OCI-LY7 (cell line): ENCODE data around the gene TTYH1. TPM values are rescaled to one million over a fixed set of nuclear protein-coding genes. Genes with fewer than 3 reads are reported as not detected.

ENCODE experiments used
- BruUV-seq: library from RNA; stranded (reverse); fragments of 400-500 nt; replicated peaks from 2 replicates; lab custom pipeline; 2021; lab: Mats Ljungman, UMichigan
- CTCF ChIA-PET: fragments of 300-600 bp; sonication (Branson Sonifier 250); formaldehyde crosslinking; loops from one replicate; lab custom pipeline; 2022; ENCODE audit warnings: antibody characterized with exemption; ENCODE audit not compliant: unreplicated experiment; lab: Charles Lee
- POLR2A ChIA-PET: fragments of 300-600 bp; sonication (Branson Sonifier 250); formaldehyde crosslinking; loops from one replicate; lab custom pipeline; 2022; ENCODE audit warnings: antibody characterized with exemption; lab: Charles Lee
- DNase-seq: peaks from one replicate; pipeline ENCODE4 v3.0.0-alpha.2; 2015; ENCODE audit warnings: low spot score
- H2AFZ ChIP-seq: fragments of 200-600 bp; sonication (generic), shearing (Covaris generic); 2 replicates; pipeline ENCODE4 v1.6.1; 2014; ENCODE audit warnings: mild to moderate bottlenecking, antibody characterized with exemption, low read length, moderate library complexity
- H3K27ac ChIP-seq: fragments of 200-600 bp; sonication (generic); 2 replicates; pipeline ENCODE4 v1.5.1; 2014; ENCODE audit warnings: mixed run types, low read depth, mild to moderate bottlenecking, moderate library complexity, low read length, inconsistent platforms; ENCODE audit not compliant: poor library complexity, severe bottlenecking
- H3K36me3 ChIP-seq: fragments of 200-600 bp; sonication (generic); 2 replicates; pipeline ENCODE4 v1.6.1; 2014; ENCODE audit warnings: mild to moderate bottlenecking, antibody characterized with exemption, low read length, moderate library complexity, mixed read lengths; ENCODE audit not compliant: insufficient read depth
- H3K4me1 ChIP-seq: fragments of 200-600 bp; sonication (generic); 2 replicates; pipeline ENCODE4 v1.5.1; 2014; ENCODE audit warnings: mild to moderate bottlenecking, low read length; ENCODE audit not compliant: insufficient read depth, poor library complexity, severe bottlenecking
- H3K4me2 ChIP-seq: fragments of 200-600 bp; sonication (generic); 2 replicates; pipeline ENCODE4 v1.6.1; 2014; ENCODE audit warnings: mild to moderate bottlenecking, low read length
- H3K4me3 ChIP-seq: fragments of 200-600 bp; sonication (generic); 2 replicates; pipeline ENCODE4 v1.5.1; 2014; ENCODE audit warnings: mild to moderate bottlenecking, low read depth, low read length; ENCODE audit not compliant: poor library complexity, severe bottlenecking
- H3K79me2 ChIP-seq: fragments of 200-600 bp; sonication (generic); 2 replicates; pipeline ENCODE4 v1.6.1; 2016; ENCODE audit warnings: low read depth, mild to moderate bottlenecking, low read length, moderate library complexity, mixed read lengths; ENCODE audit not compliant: insufficient read depth
- H3K9me2 ChIP-seq: fragments of 200-600 bp; sonication (generic); 2 replicates; pipeline ENCODE4 v1.6.1; 2016; ENCODE audit warnings: mild to moderate bottlenecking, low read length, mixed read lengths; ENCODE audit not compliant: insufficient read depth
- H3K9me3 ChIP-seq: fragments of 200-600 bp; sonication (generic); 2 replicates; pipeline ENCODE4 v1.6.1; 2014; ENCODE audit warnings: mild to moderate bottlenecking, mixed run types, low read length, mixed read lengths
- H4K20me1 ChIP-seq: fragments of 200-600 bp; sonication (generic); 2 replicates; pipeline ENCODE4 v1.6.1; 2014; ENCODE audit warnings: mild to moderate bottlenecking, antibody characterized with exemption, low read length, moderate library complexity, mixed read lengths; ENCODE audit not compliant: insufficient read depth
- EZH2phosphoT487 ChIP-seq: fragments of 200-600 bp; sonication (generic); IDR thresholded peaks from 2 replicates; pipeline ENCODE4 v1.6.1; 2018; ENCODE audit warnings: low read depth, borderline replicate concordance, mild to moderate bottlenecking, mixed run types, antibody characterized with exemption, low read length, moderate library complexity, mixed read lengths
- intact Hi-C: fragments of 100-400 bp; cut with micrococcal nuclease; formaldehyde crosslinking; loops from one replicate; pipeline ENCODE4 v1.10.0; 2022; ENCODE audit not compliant: unreplicated experiment
- total RNA-seq, 2 experiments: library from RNA; depleted of rRNA in 1 of 2; stranded (reverse); fragments of >200 nt in 1 of 2; shearing (Covaris generic) in 1 of 2; gene quantifications; 2 replicates each; pipeline ENCODE4 v1.2.3, GENCODE V29; 2014 to 2022
- TF ChIP-seq, protein P1 (sequence below): fragments of 200-600 bp; sonication (generic); conservative IDR thresholded peaks from 2 replicates; pipeline ENCODE4 v1.5.1; 2014; ENCODE audit warnings: mild to moderate bottlenecking, antibody characterized with exemption, low read length, moderate library complexity, mixed read lengths

TTYH1 gene
- total RNA-seq, 2 experiments from 2014 or later: 0.53 TPM; not detected in 1

- TF ChIP-seq EZH2phosphoT487: no peak
- TF ChIP-seq, protein P1, sequence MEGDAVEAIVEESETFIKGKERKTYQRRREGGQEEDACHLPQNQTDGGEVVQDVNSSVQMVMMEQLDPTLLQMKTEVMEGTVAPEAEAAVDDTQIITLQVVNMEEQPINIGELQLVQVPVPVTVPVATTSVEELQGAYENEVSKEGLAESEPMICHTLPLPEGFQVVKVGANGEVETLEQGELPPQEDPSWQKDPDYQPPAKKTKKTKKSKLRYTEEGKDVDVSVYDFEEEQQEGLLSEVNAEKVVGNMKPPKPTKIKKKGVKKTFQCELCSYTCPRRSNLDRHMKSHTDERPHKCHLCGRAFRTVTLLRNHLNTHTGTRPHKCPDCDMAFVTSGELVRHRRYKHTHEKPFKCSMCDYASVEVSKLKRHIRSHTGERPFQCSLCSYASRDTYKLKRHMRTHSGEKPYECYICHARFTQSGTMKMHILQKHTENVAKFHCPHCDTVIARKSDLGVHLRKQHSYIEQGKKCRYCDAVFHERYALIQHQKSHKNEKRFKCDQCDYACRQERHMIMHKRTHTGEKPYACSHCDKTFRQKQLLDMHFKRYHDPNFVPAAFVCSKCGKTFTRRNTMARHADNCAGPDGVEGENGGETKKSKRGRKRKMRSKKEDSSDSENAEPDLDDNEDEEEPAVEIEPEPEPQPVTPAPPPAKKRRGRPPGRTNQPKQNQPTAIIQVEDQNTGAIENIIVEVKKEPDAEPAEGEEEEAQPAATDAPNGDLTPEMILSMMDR: no peak
- no TSS peak for BruUV-seq
- Histone ChIP-seq H3K4me2 (peak overlapping the region; percentile 88), H3K4me3 (peak overlapping the region; percentile 76), H3K36me3 (peaks cover 34% of the 10 kb centered on the region), H2AFZ (peak overlapping the region; percentile 84), H3K79me2 (no peaks in the 10 kb centered on the region), H3K9me2 (no peaks in the 10 kb centered on the region), H3K4me1 (peaks cover 20% of the 10 kb centered on the region), H3K27ac (peak overlapping the region; percentile 92), H4K20me1 (no peaks in the 10 kb centered on the region; the same call in 1 of the 2 replicates), H3K9me3 (no peaks in the 10 kb centered on the region)
- DNase-seq: peak; percentile 99
- intact Hi-C loops: loop anchor here (1.0 kb wide), 1 partner anchor 15 kb away; the partner anchor contains the start of gene LENG8
- CTCF ChIA-PET: no interaction called here
- POLR2A ChIA-PET: no interaction called here
Observed at GRCh38 chr19:54464044-54464629, 48.9 kb downstream of the TTYH1 start.

DNA sequence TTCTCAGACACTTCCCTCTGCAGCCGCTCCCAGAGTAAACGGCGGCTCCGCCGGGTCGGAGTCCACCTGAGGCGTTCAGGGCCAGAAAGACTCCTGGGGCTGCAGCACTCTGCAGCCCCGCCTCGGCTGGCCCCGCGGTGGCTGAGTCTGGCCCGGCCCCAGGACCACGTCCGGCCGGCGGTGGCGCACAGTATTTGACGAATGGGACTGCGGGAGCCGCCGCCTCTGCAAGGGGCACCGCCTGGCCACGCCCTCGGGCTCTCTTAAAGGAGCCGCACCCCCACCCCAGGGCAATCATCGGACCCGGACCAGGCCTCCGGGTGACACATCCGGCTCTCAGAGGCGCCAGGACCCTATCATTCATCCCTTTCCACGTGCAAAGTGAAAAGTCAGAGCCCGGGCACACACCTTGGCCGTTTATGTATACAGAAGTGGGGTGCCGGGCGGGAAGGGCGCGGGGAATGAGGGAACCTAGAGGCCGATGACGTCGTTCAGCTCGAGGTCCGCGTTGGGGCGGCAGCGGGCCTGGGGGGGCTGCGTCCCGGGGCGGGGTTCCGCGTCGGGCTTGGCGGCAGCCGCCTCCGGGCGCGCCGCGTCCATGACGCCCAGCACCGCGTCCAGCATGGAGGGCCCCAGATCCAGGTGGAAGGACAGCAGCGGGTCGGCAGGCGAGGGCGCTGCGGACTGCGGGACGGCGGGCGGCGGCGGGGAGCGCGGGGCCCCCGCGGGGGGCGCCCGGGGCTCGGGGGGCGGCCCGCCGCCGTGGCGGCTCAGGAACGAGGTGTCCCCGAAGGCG is 49.6 kb downstream of the TTYH1 start:
- no peaks in the 10 kb centered on the region for H3K9me2 ChIP-seq
- peak overlapping the region; percentile 76 for H3K4me3 ChIP-seq
- H3K9me3 ChIP-seq: no peaks in the 10 kb centered on the region
- peaks cover 27% of the 10 kb centered on the region for H3K36me3 ChIP-seq
- BruUV-seq: no TSS peak
- no peaks in the 10 kb centered on the region; the same call in 1 of the 2 replicates for H4K20me1 ChIP-seq
- H2AFZ ChIP-seq: peak overlapping the region; percentile 84
- H3K27ac ChIP-seq: peak overlapping the region; percentile 92
- H3K4me1 ChIP-seq: peaks cover 20% of the 10 kb centered on the region
- intact Hi-C loops: loop anchor here (1.0 kb wide), 1 partner anchor 16 kb away; the partner anchor contains the start of gene LENG8
- CTCF ChIA-PET: no interaction called here
- POLR2A ChIA-PET: no interaction called here
- peak overlapping the region; percentile 88 for H3K4me2 ChIP-seq
- TF ChIP-seq, protein P1: 0 out of 2 replicates have a peak, but pooled peaks have one; percentile 22
- TF ChIP-seq EZH2phosphoT487: no peak
- peak; percentile 94 for DNase-seq
- H3K79me2 ChIP-seq: no peaks in the 10 kb centered on the region
